ENCODE results near the gene PHLDA3. TPM values are rescaled to one million over a fixed set of nuclear protein-coding genes. Genes with fewer than 3 reads are reported as not detected.
"Not testable (repeated sequence)": the region's sequence is repeated elsewhere in the genome, so short reads cannot be mapped to it uniquely, and the experiment has no call there.

Gene PHLDA3
- total RNA-seq, 1 donor from 2014 or later, result 9.8 TPM

GRCh38 chr1:201503397-201504176 lies 34.6 kb upstream of the PHLDA3 start:
- DNase-seq, result no peak

- no peak for DNase-seq
These were observed 33.5 kb upstream of the PHLDA3 start for GRCh38 chr1:201502511-201502857.

GRCh38 chr1:201501812-201502510 lies 33.0 kb upstream of the PHLDA3 start:
- DNase-seq, result no peak

- DNase-seq, result no peak
These were observed 32.2 kb upstream of the PHLDA3 start for GRCh38 chr1:201501144-201501543.

- DNase-seq, result no peak
These were observed 31.7 kb upstream of the PHLDA3 start for GRCh38 chr1:201500670-201501120.

- peak; percentile 47 for DNase-seq
These were observed 31.0 kb upstream of the PHLDA3 start for GRCh38 chr1:201499795-201500669.

GRCh38 chr1:201499191-201499590 lies 30.2 kb upstream of the PHLDA3 start:
- no peak for DNase-seq

- DNase-seq, result no peak
These were observed 29.6 kb upstream of the PHLDA3 start for GRCh38 chr1:201498621-201499020.

GRCh38 chr1:201497935-201498509 lies 29.0 kb upstream of the PHLDA3 start:
- DNase-seq, result no peak

- no peak for DNase-seq
These were observed 27.3 kb upstream of the PHLDA3 start for GRCh38 chr1:201496296-201496690.

GRCh38 chr1:201495551-201496295 lies 26.7 kb upstream of the PHLDA3 start:
- DNase-seq, result peak; percentile 78

- no peak for DNase-seq
These were observed 25.0 kb upstream of the PHLDA3 start for GRCh38 chr1:201493757-201494617.

- DNase-seq, result not testable (repeated sequence)
These were observed 24.2 kb upstream of the PHLDA3 start for GRCh38 chr1:201493026-201493656.

- no peak for DNase-seq
These were observed 23.0 kb upstream of the PHLDA3 start for GRCh38 chr1:201491896-201492511.

GRCh38 chr1:201490708-201491131 lies 21.7 kb upstream of the PHLDA3 start:
- DNase-seq, result no peak

- DNase-seq, result no peak
These were observed 20.8 kb upstream of the PHLDA3 start for GRCh38 chr1:201489643-201490261.

- DNase-seq, result peak; percentile 32
These were observed 20.0 kb upstream of the PHLDA3 start for GRCh38 chr1:201488830-201489589.

GRCh38 chr1:201487742-201488141 lies 18.8 kb upstream of the PHLDA3 start:
- DNase-seq, result no peak

Measured in occipital lobe (tissue), 2 donors.